Lung (tissue), 12 donors: ENCODE measurements around the gene SLC5A10. TPM values are rescaled to one million over a fixed set of nuclear protein-coding genes. Genes with fewer than 3 reads are reported as not detected.
A peak's percentile ranks its signal among the peaks of the same experiment; 100 is the strongest.

ENCODE experiments used
- ATAC-seq: fragments of 200-7000 bp; cut with Tn5 transposase; one replicate; pipeline ENCODE4 v1.9.1; 2020; ENCODE audit warnings: moderate number of reproducible peaks; ENCODE audit not compliant: insufficient read depth, low FRiP score
- DNase-seq, 3 donors: peaks; one replicate each; pipeline ENCODE4 v3.0.0-alpha.2; 2013 to 2017
- H3K27ac ChIP-seq, 2 donors: one replicate each; pipeline ENCODE4 v1.5.1; 2013; ENCODE audit warnings: mild to moderate bottlenecking in 2 of 2, moderate library complexity in 2 of 2, control low read depth in 1 of 2, inconsistent platforms in 1 of 2, low read depth in 1 of 2, low read length in 1 of 2
- H3K27me3 ChIP-seq, 3 donors: one replicate each; pipeline ENCODE4 v1.5.1; 2013; ENCODE audit warnings: low read length in 2 of 3; ENCODE audit not compliant: control insufficient read depth in 3 of 3, insufficient read depth in 3 of 3
- H3K36me3 ChIP-seq, 4 donors: one replicate each; pipeline ENCODE4 v1.5.1; 2013; ENCODE audit warnings: low read length in 4 of 4, mild to moderate bottlenecking in 1 of 4, moderate library complexity in 1 of 4; ENCODE audit not compliant: control insufficient read depth in 4 of 4, insufficient read depth in 4 of 4
- H3K4me1 ChIP-seq, 5 donors: one replicate each; pipeline ENCODE4 v1.5.1; 2013; ENCODE audit warnings: low read length in 5 of 5, mild to moderate bottlenecking in 2 of 5, moderate library complexity in 1 of 5; ENCODE audit not compliant: control insufficient read depth in 5 of 5, insufficient read depth in 5 of 5
- H3K4me3 ChIP-seq: one replicate; pipeline ENCODE4 v1.5.1; 2013; ENCODE audit warnings: mild to moderate bottlenecking, control low read depth, moderate library complexity
- H3K9ac ChIP-seq, 2 donors: one replicate each; pipeline ENCODE4 v1.5.1; 2013; ENCODE audit warnings: low read length in 2 of 2, control low read depth in 1 of 2; ENCODE audit not compliant: insufficient read depth in 1 of 2
- H3K9me3 ChIP-seq, 4 donors: one replicate each; pipeline ENCODE4 v1.5.1; 2013; ENCODE audit warnings: low read length in 3 of 4, mild to moderate bottlenecking in 1 of 4, moderate library complexity in 1 of 4; ENCODE audit not compliant: control insufficient read depth in 4 of 4, insufficient read depth in 3 of 4
- WGBS, 2 donors: extraction: QIAGEN DNeasy Blood & Tissue Kit; methylation state at CpG; one replicate each; pipeline ENCODE4 v1.1.7; 2013; 5-methylcytosine and 5-hydroxymethylcytosine counted together
- polyA plus RNA-seq, 2 donors: library from polyadenylated mRNA; stranded (reverse); fragments of 200-250 nt; gene quantifications; one replicate each; pipeline ENCODE4 v1.2.1, GENCODE V29; 2013
- total RNA-seq, 2 donors: library from RNA; depleted of rRNA in 1 of 2; stranded (reverse); fragments of >200 nt in 1 of 2; gene quantifications; one replicate each; pipeline ENCODE4 v1.2.1, GENCODE V29; 2014 to 2021
- TF ChIP-seq, protein P1 (sequence below): IDR thresholded peaks from 2 replicates; pipeline ENCODE4 v1.5.1; 2012; ENCODE audit warnings: mild to moderate bottlenecking; ENCODE audit errors: control extremely low read depth, extremely low read depth
- donor health status: control.
- donor health status: control.
- donor health status: Bipolar disorder and iron deficiency.
- donor health status: healthy.
- donor health status: DM: yes; HTN: yes; CAD: no.

SLC5A10 gene
- total and polyA plus RNA-seq, 4 donors, result 0.09 to 0.31 (median 0.21) TPM

DNA sequence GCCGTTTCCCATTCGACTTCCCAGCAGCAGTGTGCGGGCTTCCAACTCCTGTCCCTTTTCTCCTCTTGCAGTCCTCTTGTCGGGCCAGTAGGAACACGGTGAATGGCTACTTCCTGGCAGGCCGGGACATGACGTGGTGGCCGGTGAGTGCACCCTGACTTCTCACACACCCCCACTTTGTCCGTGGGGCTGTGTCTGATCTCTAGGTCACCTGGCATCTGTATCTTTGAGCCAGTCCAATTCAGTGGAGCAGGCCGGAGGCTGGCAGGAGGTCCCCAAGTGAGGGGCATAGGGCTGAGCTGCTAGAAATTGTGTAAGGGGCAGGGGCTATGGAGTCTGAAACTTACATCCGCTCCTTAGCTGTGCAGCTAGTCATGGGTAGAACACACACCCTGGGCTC lies 6.6 kb downstream of the SLC5A10 start:
- H3K9ac ChIP-seq, result no peak overlapping the region
- DNase-seq, result no peak
- 90 to 93% methylated on average over 11 of the region's 11 CpGs for WGBS, 2 donors

DNA sequence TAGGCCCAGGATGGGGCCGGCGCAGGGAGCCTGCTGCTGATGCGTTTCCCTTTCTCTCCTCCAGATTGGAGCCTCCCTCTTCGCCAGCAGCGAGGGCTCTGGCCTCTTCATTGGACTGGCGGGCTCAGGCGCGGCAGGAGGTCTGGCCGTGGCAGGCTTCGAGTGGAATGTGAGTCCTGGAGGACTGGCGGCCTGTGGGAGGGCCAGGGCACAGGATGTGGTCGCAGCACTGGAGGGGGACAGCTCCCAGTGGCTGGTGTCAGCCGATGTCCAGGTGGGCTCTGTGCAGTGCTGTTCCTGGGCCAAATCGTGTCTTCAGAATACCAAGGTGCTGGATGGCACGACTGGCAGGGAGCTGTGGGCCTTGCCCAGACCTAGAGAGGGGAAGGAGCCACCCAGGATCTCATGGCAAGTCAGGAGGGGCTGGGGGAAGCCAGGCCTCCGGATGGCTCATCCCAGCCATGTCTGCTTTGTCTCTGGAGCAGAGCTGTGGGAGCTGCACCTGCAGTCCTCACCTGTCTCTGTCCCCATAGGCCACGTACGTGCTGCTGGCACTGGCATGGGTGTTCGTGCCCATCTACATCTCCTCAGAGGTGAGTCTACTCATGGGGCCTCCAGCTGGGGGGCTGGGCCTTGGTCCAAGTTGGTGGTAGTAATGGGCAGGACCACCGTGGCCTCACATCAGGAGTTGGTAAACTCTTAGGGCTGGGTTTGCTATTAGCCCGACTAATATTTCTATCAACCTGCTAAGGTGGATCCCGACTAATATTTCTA lies 7.3 kb downstream of the SLC5A10 start:
- WGBS, 2 donors, result 84 to 90% methylated on average over 22 of the region's 22 CpGs
- H3K27ac ChIP-seq, result no peak overlapping the region
- TF ChIP-seq, protein P1, sequence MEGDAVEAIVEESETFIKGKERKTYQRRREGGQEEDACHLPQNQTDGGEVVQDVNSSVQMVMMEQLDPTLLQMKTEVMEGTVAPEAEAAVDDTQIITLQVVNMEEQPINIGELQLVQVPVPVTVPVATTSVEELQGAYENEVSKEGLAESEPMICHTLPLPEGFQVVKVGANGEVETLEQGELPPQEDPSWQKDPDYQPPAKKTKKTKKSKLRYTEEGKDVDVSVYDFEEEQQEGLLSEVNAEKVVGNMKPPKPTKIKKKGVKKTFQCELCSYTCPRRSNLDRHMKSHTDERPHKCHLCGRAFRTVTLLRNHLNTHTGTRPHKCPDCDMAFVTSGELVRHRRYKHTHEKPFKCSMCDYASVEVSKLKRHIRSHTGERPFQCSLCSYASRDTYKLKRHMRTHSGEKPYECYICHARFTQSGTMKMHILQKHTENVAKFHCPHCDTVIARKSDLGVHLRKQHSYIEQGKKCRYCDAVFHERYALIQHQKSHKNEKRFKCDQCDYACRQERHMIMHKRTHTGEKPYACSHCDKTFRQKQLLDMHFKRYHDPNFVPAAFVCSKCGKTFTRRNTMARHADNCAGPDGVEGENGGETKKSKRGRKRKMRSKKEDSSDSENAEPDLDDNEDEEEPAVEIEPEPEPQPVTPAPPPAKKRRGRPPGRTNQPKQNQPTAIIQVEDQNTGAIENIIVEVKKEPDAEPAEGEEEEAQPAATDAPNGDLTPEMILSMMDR, result no peak
- no peak for ATAC-seq
- H3K27me3 ChIP-seq, result no peaks in the 10 kb centered on the region
- H3K4me1 ChIP-seq, result peaks cover 0 to 13% (median 0%) of the 10 kb centered on the region in 5 donors
- H3K36me3 ChIP-seq, result no peaks in the 10 kb centered on the region
- no peak overlapping the region for H3K4me3 ChIP-seq
- H3K9ac ChIP-seq, result no peak overlapping the region
- H3K9me3 ChIP-seq, result no peaks in the 10 kb centered on the region
- DNase-seq, result no peak

More for the DNA sequence above, 6.6 kb downstream of the SLC5A10 start:
- H3K36me3 ChIP-seq, result no peaks in the 10 kb centered on the region
- H3K27ac ChIP-seq, result no peak overlapping the region
- H3K4me3 ChIP-seq, result no peak overlapping the region
- peaks cover 0 to 13% (median 0%) of the 10 kb centered on the region in 5 donors for H3K4me1 ChIP-seq
- H3K9me3 ChIP-seq, result no peaks in the 10 kb centered on the region
- no peak for ATAC-seq
- H3K27me3 ChIP-seq, result no peaks in the 10 kb centered on the region
- TF ChIP-seq, protein P1, result no peak

DNA sequence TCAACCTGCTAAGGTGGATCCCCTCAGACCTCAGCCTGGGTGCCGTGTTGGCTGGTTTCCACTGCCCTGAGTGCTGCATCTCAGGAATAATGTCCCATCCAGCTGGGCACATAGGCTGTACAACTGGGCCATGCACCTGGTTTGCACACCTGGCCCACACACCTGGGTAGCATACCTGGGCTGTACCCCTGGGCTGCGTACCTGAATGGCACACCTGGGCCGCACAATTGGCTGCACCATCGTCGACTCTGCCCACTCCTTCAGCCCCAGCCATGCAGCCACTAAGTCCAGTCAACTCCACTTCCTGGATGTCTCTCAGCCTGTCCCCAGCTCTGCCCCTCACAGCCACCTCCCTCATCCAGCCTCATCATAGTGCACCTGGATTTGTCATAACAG lies 7.9 kb downstream of the SLC5A10 start:
- Histone ChIP-seq H3K36me3 (no peaks in the 10 kb centered on the region), H3K9ac (no peak overlapping the region), H3K27me3 (no peaks in the 10 kb centered on the region), H3K9me3 (no peaks in the 10 kb centered on the region), H3K4me3 (no peak overlapping the region), H3K27ac (no peak overlapping the region), H3K4me1 (peaks cover 0 to 13% (median 0%) of the 10 kb centered on the region in 5 donors)
- DNase-seq (no peak), ATAC-seq (no peak)
- TF ChIP-seq, protein P1, result no peak
- 96 to 99% methylated on average over 5 of the region's 5 CpGs for WGBS, 2 donors

DNA sequence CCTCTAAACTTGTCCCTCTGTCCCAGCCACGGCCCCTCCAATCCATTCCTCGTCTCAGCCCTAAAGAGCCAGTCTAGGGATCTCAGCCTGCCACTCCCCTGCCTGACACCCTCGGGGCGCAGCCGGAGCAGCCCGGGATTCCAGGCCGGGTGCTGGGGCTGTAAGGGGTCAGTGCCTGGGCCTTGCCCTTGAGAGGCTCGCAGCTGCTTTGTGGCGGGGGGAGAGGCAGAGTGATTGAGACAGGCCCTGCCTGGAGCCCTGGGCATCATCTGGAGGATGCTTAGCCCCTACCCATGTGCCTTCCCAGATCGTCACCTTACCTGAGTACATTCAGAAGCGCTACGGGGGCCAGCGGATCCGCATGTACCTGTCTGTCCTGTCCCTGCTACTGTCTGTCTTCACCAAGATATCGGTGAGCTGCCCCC lies 8.3 kb downstream of the SLC5A10 start:
- no peaks in the 10 kb centered on the region for H3K27me3 ChIP-seq
- H3K4me1 ChIP-seq, result peaks cover 0 to 14% (median 0%) of the 10 kb centered on the region in 5 donors
- H3K9me3 ChIP-seq, result no peaks in the 10 kb centered on the region
- ATAC-seq (peak; percentile 10), DNase-seq (no peak)
- H3K27ac ChIP-seq, result no peak overlapping the region
- H3K4me3 ChIP-seq, result no peak overlapping the region
- no peaks in the 10 kb centered on the region for H3K36me3 ChIP-seq
- 90% methylated on average over 15 of the region's 15 CpGs for WGBS, 2 donors
- no peak overlapping the region for H3K9ac ChIP-seq
- TF ChIP-seq, protein P1, result no peak
